MM.1S (cell line): ENCODE results near the gene ARHGAP12.

Source experiments
- DNase-seq: peaks from one replicate; pipeline ENCODE4 v3.0.0-alpha.2; 2015
- H2AFZ ChIP-seq: fragments of 300-600 bp; sonication (generic); 2 replicates; pipeline ENCODE4 v1.6.0; 2016; ENCODE audit warnings: antibody characterized with exemption, low read length
- H3F3A ChIP-seq: fragments of 300-600 bp; sonication (generic); 2 replicates; pipeline ENCODE4 v1.6.1; 2016; ENCODE audit warnings: mild to moderate bottlenecking, antibody characterized with exemption, low read length, moderate library complexity, mixed read lengths; ENCODE audit not compliant: insufficient read depth
- H3K27ac ChIP-seq: fragments of 300-600 bp; sonication (generic); 2 replicates; pipeline ENCODE4 v1.5.1; 2016; ENCODE audit warnings: mild to moderate bottlenecking, low read length
- H3K27me3 ChIP-seq: fragments of 300-600 bp; sonication (generic); replicated peaks from 2 replicates; pipeline ENCODE4 v1.6.0; 2016; ENCODE audit warnings: low read length; ENCODE audit not compliant: insufficient read depth
- H3K36me3 ChIP-seq: fragments of 300-600 bp; sonication (generic); replicated peaks from 2 replicates; pipeline ENCODE4 v1.6.1; 2016; ENCODE audit warnings: mild to moderate bottlenecking, low read length, mixed read lengths; ENCODE audit not compliant: insufficient read depth
- H3K4me1 ChIP-seq: fragments of 300-600 bp; sonication (generic); 2 replicates; pipeline ENCODE4 v1.6.1; 2016; ENCODE audit warnings: low read length, mixed read lengths
- H3K4me2 ChIP-seq: fragments of 300-600 bp; sonication (generic); 2 replicates; pipeline ENCODE4 v1.6.0; 2016; ENCODE audit warnings: low read depth, low read length
- H3K4me3 ChIP-seq: fragments of 300-600 bp; sonication (generic); 2 replicates; pipeline ENCODE4 v1.5.1; 2016; ENCODE audit warnings: low read length, mixed read lengths
- H3K79me2 ChIP-seq: fragments of 300-600 bp; sonication (generic); 2 replicates; pipeline ENCODE4 v1.6.1; 2016; ENCODE audit warnings: mixed run types, low read length, mixed read lengths
- H3K9ac ChIP-seq: fragments of 300-600 bp; sonication (generic); 2 replicates; pipeline ENCODE4 v1.6.1; 2016; ENCODE audit warnings: low read length, mixed read lengths
- H3K9me2 ChIP-seq: fragments of 300-600 bp; sonication (generic); replicated peaks from 2 replicates; pipeline ENCODE4 v1.6.1; 2016; ENCODE audit warnings: mild to moderate bottlenecking, low read length, mixed read lengths; ENCODE audit not compliant: insufficient read depth
- H3K9me3 ChIP-seq: fragments of 300-600 bp; sonication (generic); replicated peaks from 2 replicates; pipeline ENCODE4 v1.6.1; 2016; ENCODE audit warnings: mild to moderate bottlenecking, low read length, mixed read lengths; ENCODE audit not compliant: insufficient read depth
- H4K20me1 ChIP-seq: fragments of 300-600 bp; sonication (generic); 2 replicates; pipeline ENCODE4 v1.6.1; 2016; ENCODE audit warnings: mild to moderate bottlenecking, low read length, moderate library complexity, mixed read lengths; ENCODE audit not compliant: insufficient read depth
- CTCF ChIP-seq: fragments of 300-600 bp; sonication (generic); IDR thresholded peaks from 2 replicates; pipeline ENCODE4 v1.5.1; 2016; ENCODE audit warnings: antibody characterized with exemption, low read length, mixed read lengths
- EZH2 ChIP-seq: fragments of 300-600 bp; sonication (generic); optimal IDR thresholded peaks from 2 replicates; pipeline ENCODE3; 2017; ENCODE audit warnings: low read depth, mild to moderate bottlenecking, antibody characterized with exemption, low read length, mixed read lengths
- EZH2phosphoT487 ChIP-seq: fragments of 300-600 bp; sonication (generic); IDR thresholded peaks from 2 replicates; pipeline ENCODE4 v1.6.1; 2018; ENCODE audit warnings: antibody characterized with exemption, low read length

Gene ARHGAP12

GRCh38 chr10:31864834-31865518 is 63.7 kb downstream of the ARHGAP12 start:
- 0 out of 2 replicates have a peak, but pooled peaks cover 2% of the 10 kb centered on the region for H3K4me1 ChIP-seq
- no peak overlapping the region for H3K9ac ChIP-seq
- H3K79me2 ChIP-seq = no peaks in the 10 kb centered on the region
- H3K4me3 ChIP-seq = no peak overlapping the region
- no peaks in the 10 kb centered on the region for H3K9me3 ChIP-seq
- no peak overlapping the region for H3K27ac ChIP-seq
- no peaks in the 10 kb centered on the region for H3K9me2 ChIP-seq
- H3K4me2 ChIP-seq = no peak overlapping the region
- TF ChIP-seq CTCF (no peak), EZH2 (no peak)
- no peaks in the 10 kb centered on the region for H4K20me1 ChIP-seq
- no peak for DNase-seq
- H3K36me3 ChIP-seq = no peaks in the 10 kb centered on the region
- H3K27me3 ChIP-seq = no peaks in the 10 kb centered on the region
- no peak overlapping the region for H2AFZ ChIP-seq
- no peaks in the 10 kb centered on the region for H3F3A ChIP-seq

DNA sequence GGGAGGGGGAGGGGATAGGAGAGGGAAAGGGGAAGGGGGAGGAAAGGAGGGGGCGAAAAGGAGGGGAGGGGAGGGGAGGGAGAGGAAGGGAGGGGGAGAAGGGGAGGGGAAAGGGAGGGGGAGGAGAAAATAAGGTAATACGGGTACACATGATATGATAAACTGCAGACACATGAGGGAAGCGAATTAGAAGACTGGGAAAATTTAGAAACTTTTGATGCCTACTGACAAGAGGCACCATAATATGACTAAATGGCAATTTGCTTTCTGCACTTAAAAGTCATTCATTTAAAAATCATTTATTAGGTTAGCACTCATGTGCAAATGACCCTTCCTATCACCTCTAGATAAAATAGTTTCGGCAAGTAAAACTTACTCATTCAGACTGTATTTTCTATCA is 73.6 kb downstream of the ARHGAP12 start:
- no peak overlapping the region for H3K27ac ChIP-seq
- H3K27me3 ChIP-seq = no peaks in the 10 kb centered on the region
- H3K4me1 ChIP-seq = no peaks in the 10 kb centered on the region
- H3K4me3 ChIP-seq = no peak overlapping the region
- no peak overlapping the region for H3K4me2 ChIP-seq
- H3K9ac ChIP-seq = no peak overlapping the region
- H3K9me2 ChIP-seq = no peaks in the 10 kb centered on the region
- H2AFZ ChIP-seq = no peak overlapping the region
- TF ChIP-seq EZH2 (no peak), EZH2phosphoT487 (no peak), CTCF (no peak)
- no peaks in the 10 kb centered on the region for H3K79me2 ChIP-seq
- no peaks in the 10 kb centered on the region for H3K9me3 ChIP-seq
- DNase-seq = no peak
- H3F3A ChIP-seq = no peaks in the 10 kb centered on the region
- H4K20me1 ChIP-seq = no peaks in the 10 kb centered on the region
- H3K36me3 ChIP-seq = no peaks in the 10 kb centered on the region; the same call in 1 of the 2 replicates

- Histone ChIP-seq H3K27me3 (no peaks in the 10 kb centered on the region), H4K20me1 (no peaks in the 10 kb centered on the region), H3K79me2 (no peaks in the 10 kb centered on the region), H3K9me2 (no peaks in the 10 kb centered on the region), H3K9ac (no peak overlapping the region), H3K36me3 (no peaks in the 10 kb centered on the region; the same call in 1 of the 2 replicates), H2AFZ (no peak overlapping the region), H3K27ac (no peak overlapping the region), H3K4me3 (no peak overlapping the region), H3K4me1 (no peaks in the 10 kb centered on the region), H3K4me2 (no peak overlapping the region), H3F3A (no peaks in the 10 kb centered on the region), H3K9me3 (no peaks in the 10 kb centered on the region)
- DNase-seq = no peak
- no peak for TF ChIP-seq EZH2
- no peak for TF ChIP-seq EZH2phosphoT487
- no peak for TF ChIP-seq CTCF
Measured at GRCh38 chr10:31853629-31854028, 75.0 kb downstream of the ARHGAP12 start.
